Prostate gland (tissue), 2 donors: ENCODE measurements around the gene PADI6. TPM values are rescaled to one million over a fixed set of nuclear protein-coding genes. Genes with fewer than 3 reads are reported as not detected.

Source experiments
- DNase-seq: peaks from one replicate; pipeline ENCODE4 v3.0.0-alpha.2; 2019; ENCODE audit warnings: low spot score
- H3K27ac ChIP-seq, 2 donors: fragments of 200-600 bp; sonication (generic); 2 replicates each; pipeline ENCODE4 v1.5.1; 2017 to 2019
- H3K27me3 ChIP-seq: fragments of 200-600 bp; sonication (generic); replicated peaks from 2 replicates; pipeline ENCODE4 v1.5.1; 2019; ENCODE audit not compliant: insufficient read depth
- H3K36me3 ChIP-seq, 2 donors: fragments of 200-600 bp; sonication (generic); 1 replicate in 1 of 2; 2 replicates in 1 of 2; pipeline versions ENCODE4 v1.5.1 to v1.8.1; 2017 to 2019
- H3K4me1 ChIP-seq: fragments of 200-600 bp; sonication (generic); replicated peaks from 2 replicates; pipeline ENCODE4 v1.5.1; 2019
- H3K4me3 ChIP-seq, 2 donors: fragments of 200-600 bp; sonication (generic); 2 replicates each; pipeline ENCODE4 v1.5.1; 2017 to 2019
- H3K9me3 ChIP-seq: fragments of 200-600 bp; sonication (generic); 2 replicates; pipeline ENCODE4 v1.5.1; 2017
- POLR2A ChIP-seq: fragments of 450-650 bp; IDR thresholded peaks from one replicate; pipeline ENCODE4 v1.6.1; 2016; ENCODE audit warnings: antibody characterized with exemption, mild to moderate bottlenecking
- POLR2AphosphoS5 ChIP-seq: sonication (generic); formaldehyde crosslinking; IDR thresholded peaks from one replicate; pipeline ENCODE4 v1.6.1; 2017; ENCODE audit warnings: antibody characterized with exemption
- WGBS: methylation state at CpG from one replicate; pipeline ENCODE4 v1.1.5; 2018; 5-methylcytosine and 5-hydroxymethylcytosine counted together
- intact Hi-C: fragments of 100-400 bp; cut with DNase I; formaldehyde crosslinking; loops from one replicate; pipeline ENCODE4 v1.14.2; 2022
- total RNA-seq, 2 donors: library from RNA; depleted of rRNA; stranded (reverse); fragments of >200 nt; gene quantifications; one replicate each; pipeline ENCODE4 v1.1.0, GENCODE V29; 2016
- TF ChIP-seq, protein P1 (sequence below), 4 experiments: fragments of 200-600 bp in 2 of 4; fragments of 450-650 bp in 2 of 4; sonication (generic) in 2 of 4; IDR thresholded peaks; 1 replicate in 3 of 4; 2 replicates in 1 of 4; pipeline ENCODE4 v1.5.1; 2016 to 2019; ENCODE audit warnings: antibody characterized with exemption in 4 of 4, mild to moderate bottlenecking in 2 of 4, moderate library complexity in 2 of 4

PADI6 gene
- total RNA-seq, 2 donors from 2014 or later = not detected

DNA sequence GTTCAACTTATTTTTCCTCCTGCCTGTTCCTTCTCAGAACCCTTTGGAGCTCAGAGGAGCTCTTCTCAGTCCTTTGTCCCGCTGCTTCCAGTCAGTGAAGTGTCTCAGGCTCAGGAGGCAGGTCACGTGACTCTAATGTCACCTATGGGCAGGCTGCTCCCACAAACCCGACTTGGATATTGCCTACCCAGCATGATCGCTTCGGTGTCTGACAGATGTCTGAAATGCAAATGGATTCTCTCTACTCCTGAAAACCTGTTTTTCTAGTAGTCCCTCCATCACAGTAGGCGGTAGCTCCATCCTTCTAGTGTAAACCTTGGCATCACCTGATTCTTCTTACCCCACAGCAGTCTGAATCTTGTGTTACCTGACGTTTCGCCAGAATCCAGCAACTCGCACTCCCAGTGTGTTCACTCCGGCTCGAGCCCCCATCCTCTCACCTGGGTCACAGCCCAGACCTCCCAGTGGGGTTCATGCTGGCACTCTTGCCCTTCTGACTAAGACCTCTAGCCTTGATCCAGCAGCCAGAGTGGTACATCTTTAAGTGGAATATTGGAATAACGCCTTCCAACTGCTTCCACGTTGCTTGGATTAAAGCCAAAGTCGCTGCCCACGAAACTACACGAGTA, 5.4 kb downstream of the PADI6 start:
- Histone ChIP-seq H3K4me3 (no peak overlapping the region), H3K27me3 (no peaks in the 10 kb centered on the region), H3K9me3 (no peaks in the 10 kb centered on the region), H3K4me1 (no peaks in the 10 kb centered on the region), H3K36me3 (no peaks in the 10 kb centered on the region), H3K27ac (no peak overlapping the region)
- TF ChIP-seq POLR2AphosphoS5 (no peak), POLR2A (no peak)
- TF ChIP-seq, protein P1, sequence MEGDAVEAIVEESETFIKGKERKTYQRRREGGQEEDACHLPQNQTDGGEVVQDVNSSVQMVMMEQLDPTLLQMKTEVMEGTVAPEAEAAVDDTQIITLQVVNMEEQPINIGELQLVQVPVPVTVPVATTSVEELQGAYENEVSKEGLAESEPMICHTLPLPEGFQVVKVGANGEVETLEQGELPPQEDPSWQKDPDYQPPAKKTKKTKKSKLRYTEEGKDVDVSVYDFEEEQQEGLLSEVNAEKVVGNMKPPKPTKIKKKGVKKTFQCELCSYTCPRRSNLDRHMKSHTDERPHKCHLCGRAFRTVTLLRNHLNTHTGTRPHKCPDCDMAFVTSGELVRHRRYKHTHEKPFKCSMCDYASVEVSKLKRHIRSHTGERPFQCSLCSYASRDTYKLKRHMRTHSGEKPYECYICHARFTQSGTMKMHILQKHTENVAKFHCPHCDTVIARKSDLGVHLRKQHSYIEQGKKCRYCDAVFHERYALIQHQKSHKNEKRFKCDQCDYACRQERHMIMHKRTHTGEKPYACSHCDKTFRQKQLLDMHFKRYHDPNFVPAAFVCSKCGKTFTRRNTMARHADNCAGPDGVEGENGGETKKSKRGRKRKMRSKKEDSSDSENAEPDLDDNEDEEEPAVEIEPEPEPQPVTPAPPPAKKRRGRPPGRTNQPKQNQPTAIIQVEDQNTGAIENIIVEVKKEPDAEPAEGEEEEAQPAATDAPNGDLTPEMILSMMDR (IDR thresholded peaks at IDR 0.05) = no peak
- peak; percentile 7 for DNase-seq
- 11% methylated on average over 16 of the region's 16 CpGs for WGBS
- intact Hi-C loops = no loop called here

DNA sequence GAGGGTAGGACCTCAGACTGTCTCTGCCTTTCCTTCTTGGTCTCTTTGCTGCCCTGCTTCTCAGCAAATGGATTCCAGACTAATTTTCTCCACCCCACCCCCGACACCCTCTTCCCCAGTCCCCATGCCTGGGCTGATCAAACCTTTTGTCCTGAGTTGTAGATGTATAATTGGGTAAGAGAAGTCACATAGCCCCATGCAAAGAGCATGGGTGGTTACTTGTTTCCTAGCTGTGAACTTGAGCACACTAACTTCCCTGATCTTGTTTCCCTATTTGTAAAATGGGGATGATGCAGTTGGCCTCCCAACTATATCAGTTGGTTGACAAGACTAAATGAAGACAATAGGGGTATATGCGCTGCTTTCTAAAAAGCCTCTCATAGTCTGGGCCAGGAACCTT, 9.2 kb downstream of the PADI6 start:
- Histone ChIP-seq H3K4me3 (no peak overlapping the region), H3K4me1 (no peaks in the 10 kb centered on the region), H3K36me3 (no peaks in the 10 kb centered on the region), H3K9me3 (no peaks in the 10 kb centered on the region), H3K27ac (no peak overlapping the region), H3K27me3 (no peaks in the 10 kb centered on the region)
- TF ChIP-seq, protein P1 (IDR thresholded peaks at IDR 0.05) = no peak
- TF ChIP-seq POLR2A (no peak), POLR2AphosphoS5 (no peak)
- WGBS = 50% methylated on average over 2 of the region's 2 CpGs
- no peak for DNase-seq
- intact Hi-C loops = no loop called here

DNA sequence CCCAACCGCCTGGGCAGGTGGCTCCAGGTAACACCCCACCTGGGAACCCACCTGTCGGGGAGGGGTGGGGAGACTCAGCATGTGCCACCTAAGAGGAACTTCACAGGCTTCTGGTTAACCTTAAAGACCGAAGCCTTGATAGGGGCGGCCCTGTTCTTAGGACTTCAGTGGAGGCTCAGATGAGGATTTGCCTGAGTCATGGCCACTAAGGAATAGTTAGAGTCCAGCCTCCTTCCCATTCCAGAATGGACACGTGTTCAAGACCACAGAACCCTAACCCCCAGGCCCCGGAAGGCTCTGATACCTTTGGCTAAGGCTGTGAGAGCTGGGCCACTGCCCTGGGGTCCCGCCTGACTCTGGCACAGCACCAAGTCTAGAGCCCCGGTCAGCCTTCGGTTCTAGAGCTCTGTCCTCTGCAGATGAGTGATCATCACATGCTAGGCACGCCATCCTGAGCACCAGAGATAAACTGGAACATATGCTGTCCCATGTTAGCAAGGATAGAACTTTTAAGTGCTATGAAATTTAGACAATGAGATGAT, 20.3 kb downstream of the PADI6 start:
- intact Hi-C loops = no loop called here
- no peaks in the 10 kb centered on the region for H3K9me3 ChIP-seq
- H3K4me3 ChIP-seq = no peak overlapping the region
- no peaks in the 10 kb centered on the region for H3K36me3 ChIP-seq
- H3K4me1 ChIP-seq = no peaks in the 10 kb centered on the region
- WGBS = 65% methylated on average over 10 of the region's 10 CpGs
- TF ChIP-seq POLR2A (no peak), POLR2AphosphoS5 (no peak)
- TF ChIP-seq, protein P1 (IDR thresholded peaks at IDR 0.05) = no peak
- H3K27me3 ChIP-seq = no peaks in the 10 kb centered on the region
- no peak for DNase-seq
- no peak overlapping the region for H3K27ac ChIP-seq

DNA sequence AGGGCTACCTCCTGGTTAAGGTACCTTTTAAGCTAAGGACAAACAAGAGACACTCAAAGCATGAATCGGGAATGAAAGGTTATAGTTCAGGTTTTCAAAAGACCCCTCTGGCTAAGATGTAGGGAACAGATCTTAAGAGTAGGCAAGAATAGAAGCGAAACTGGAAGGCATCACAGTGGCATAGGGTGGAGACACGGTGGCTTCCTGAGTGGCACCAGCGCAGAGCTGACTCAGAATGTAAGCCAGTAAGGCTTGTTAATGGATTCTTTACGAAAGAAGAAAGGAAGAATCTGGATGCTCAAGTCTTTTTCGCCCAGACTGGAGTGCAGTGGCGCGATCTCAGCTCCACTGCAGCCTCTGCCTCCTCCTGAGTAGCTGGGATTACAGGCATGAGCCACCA, 21.2 kb downstream of the PADI6 start:
- Histone ChIP-seq H3K9me3 (no peaks in the 10 kb centered on the region), H3K4me3 (no peak overlapping the region), H3K27me3 (no peaks in the 10 kb centered on the region), H3K27ac (no peak overlapping the region), H3K4me1 (no peaks in the 10 kb centered on the region), H3K36me3 (no peaks in the 10 kb centered on the region)
- TF ChIP-seq, protein P1 (IDR thresholded peaks at IDR 0.05) = no peak
- TF ChIP-seq POLR2A = no peak
- no peak for TF ChIP-seq POLR2AphosphoS5
- intact Hi-C loops = no loop called here
- 58% methylated on average over 8 of the region's 8 CpGs for WGBS
- no peak for DNase-seq
